H9 (cell line): ENCODE data around the gene ITGA1. TPM values are rescaled to one million over a fixed set of nuclear protein-coding genes. Genes with fewer than 3 reads are reported as not detected.

Experiments
- DNase-seq: peaks from one replicate; pipeline ENCODE4 v3.0.0-alpha.2; 2017
- H2AFZ ChIP-seq: one replicate; pipeline ENCODE4 v1.6.1; 2013; ENCODE audit warnings: mild to moderate bottlenecking, low read length, control low read depth, moderate library complexity
- H2AK5ac ChIP-seq: 2 replicates; pipeline ENCODE4 v1.6.1; 2013; ENCODE audit warnings: low read length, control low read depth, mixed read lengths; ENCODE audit not compliant: insufficient read length
- H2BK120ac ChIP-seq: one replicate; pipeline ENCODE4 v1.6.1; 2013; ENCODE audit warnings: low read depth, mild to moderate bottlenecking, low read length, control low read depth, inconsistent platforms; ENCODE audit not compliant: poor library complexity, severe bottlenecking
- H2BK12ac ChIP-seq: 2 replicates; pipeline ENCODE4 v1.6.1; 2013; ENCODE audit warnings: low read length, control low read depth, mixed read lengths, low read depth; ENCODE audit not compliant: insufficient read length
- H2BK15ac ChIP-seq: 2 replicates; pipeline ENCODE4 v1.6.1; 2013; ENCODE audit warnings: low read depth, low read length, control low read depth
- H2BK20ac ChIP-seq: one replicate; pipeline ENCODE4 v1.6.1; 2013; ENCODE audit warnings: low read depth, mild to moderate bottlenecking, low read length, control low read depth, inconsistent platforms; ENCODE audit not compliant: poor library complexity, severe bottlenecking
- H2BK5ac ChIP-seq: 2 replicates; pipeline ENCODE4 v1.6.1; 2013; ENCODE audit warnings: low read length, control low read depth, mixed read lengths; ENCODE audit not compliant: insufficient read length
- H3K14ac ChIP-seq: 2 replicates; pipeline ENCODE4 v1.6.1; 2013; ENCODE audit warnings: low read length, control low read depth; ENCODE audit not compliant: insufficient read depth
- H3K18ac ChIP-seq: 2 replicates; pipeline ENCODE4 v1.6.1; 2013; ENCODE audit warnings: low read depth, mild to moderate bottlenecking, mixed read lengths, low read length, control low read depth; ENCODE audit not compliant: insufficient read length
- H3K23ac ChIP-seq: 2 replicates; pipeline ENCODE4 v1.6.1; 2013; ENCODE audit warnings: low read length, control low read depth, mixed read lengths, low read depth; ENCODE audit not compliant: insufficient read length
- H3K23me2 ChIP-seq: 2 replicates; pipeline ENCODE4 v1.6.1; 2013; ENCODE audit warnings: low read depth, mild to moderate bottlenecking, mixed read lengths, low read length, control low read depth; ENCODE audit not compliant: insufficient read length, poor library complexity, severe bottlenecking
- H3K27ac ChIP-seq: 2 replicates; pipeline ENCODE4 v1.5.1; 2013; ENCODE audit warnings: low read length, control low read depth, mixed read lengths, low read depth; ENCODE audit not compliant: insufficient read length
- H3K27me3 ChIP-seq: 2 replicates; pipeline ENCODE4 v1.6.1; 2013; ENCODE audit warnings: low read length, control low read depth, inconsistent platforms; ENCODE audit not compliant: insufficient read depth
- H3K4ac ChIP-seq: 2 replicates; pipeline ENCODE4 v1.6.1; 2013; ENCODE audit warnings: low read depth, mild to moderate bottlenecking, control low read depth, inconsistent platforms, low read length, moderate library complexity
- H3K4me1 ChIP-seq: 2 replicates; pipeline ENCODE4 v1.6.1; 2013; ENCODE audit warnings: low read length, control low read depth, inconsistent platforms; ENCODE audit not compliant: insufficient read depth
- H3K4me2 ChIP-seq: 2 replicates; pipeline ENCODE4 v1.6.1; 2013; ENCODE audit warnings: low read length, control low read depth, mixed read lengths; ENCODE audit not compliant: insufficient read length, insufficient read depth
- H3K56ac ChIP-seq: 2 replicates; pipeline ENCODE4 v1.6.1; 2013; ENCODE audit warnings: low read depth, mild to moderate bottlenecking, mixed read lengths, low read length, control low read depth; ENCODE audit not compliant: insufficient read length
- H3K79me1 ChIP-seq: 2 replicates; pipeline ENCODE4 v1.6.1; 2013; ENCODE audit warnings: low read depth, mild to moderate bottlenecking, moderate library complexity, low read length, control low read depth, inconsistent platforms; ENCODE audit not compliant: insufficient read depth, poor library complexity, severe bottlenecking
- H3K79me2 ChIP-seq: 2 replicates; pipeline ENCODE4 v1.6.1; 2013; ENCODE audit warnings: low read length, control low read depth, inconsistent platforms; ENCODE audit not compliant: insufficient read depth
- H3K9ac ChIP-seq: 2 replicates; pipeline ENCODE4 v1.6.1; 2013; ENCODE audit warnings: low read length, control low read depth, mixed read lengths; ENCODE audit not compliant: insufficient read length; ENCODE audit errors: extremely low read depth
- H3K9me3 ChIP-seq: one replicate; pipeline ENCODE4 v1.6.1; 2013; ENCODE audit warnings: low read depth, low read length, inconsistent platforms; ENCODE audit not compliant: control insufficient read depth
- H3T11ph ChIP-seq: one replicate; pipeline ENCODE4 v1.6.1; 2013; ENCODE audit warnings: mild to moderate bottlenecking, low read length, control low read depth, inconsistent platforms
- H4K20me1 ChIP-seq: one replicate; pipeline ENCODE4 v1.6.1; 2013; ENCODE audit not compliant: control insufficient read depth, insufficient read length, insufficient read depth
- H4K5ac ChIP-seq: 2 replicates; pipeline ENCODE4 v1.6.1; 2013; ENCODE audit warnings: low read depth, mild to moderate bottlenecking, mixed read lengths, low read length, control low read depth; ENCODE audit not compliant: insufficient read length
- H4K8ac ChIP-seq: replicated peaks from 2 replicates; pipeline ENCODE4 v1.6.1; 2013; ENCODE audit warnings: low read length, control low read depth, mixed read lengths, low read depth; ENCODE audit not compliant: insufficient read length
- H4K91ac ChIP-seq: 2 replicates; pipeline ENCODE4 v1.6.1; 2013; ENCODE audit warnings: low read depth, mild to moderate bottlenecking, moderate library complexity, mixed read lengths, low read length, control low read depth; ENCODE audit not compliant: insufficient read length
- H3K27ac Mint-ChIP-seq, 3 experiments: 2 replicates in 2 of 3; 3 replicates in 1 of 3; pipeline ENCODE4 v1.8.0; 2020 to 2021; ENCODE audit warnings: mixed read lengths in 3 of 3, mild to moderate bottlenecking in 1 of 3, moderate library complexity in 1 of 3
- H3K27me3 Mint-ChIP-seq: 2 replicates; pipeline ENCODE4 v1.8.0; 2021; ENCODE audit warnings: low read depth, mild to moderate bottlenecking, moderate library complexity, mixed read lengths
- H3K36me3 Mint-ChIP-seq, 3 experiments: 2 replicates in 2 of 3; 3 replicates in 1 of 3; pipeline ENCODE4 v1.8.0; 2020 to 2021; ENCODE audit warnings: low read depth in 3 of 3, mixed read lengths in 3 of 3; ENCODE audit not compliant: insufficient read depth in 1 of 3
- H3K4me1 Mint-ChIP-seq, 2 experiments: 2 replicates each; pipeline ENCODE4 v1.8.0; 2020; ENCODE audit warnings: mixed read lengths in 2 of 2
- H3K4me3 Mint-ChIP-seq, 2 experiments: 2 replicates in 1 of 2; 3 replicates in 1 of 2; pipeline ENCODE4 v1.8.0; 2020 to 2021; ENCODE audit warnings: mild to moderate bottlenecking in 2 of 2, mixed read lengths in 2 of 2, moderate library complexity in 1 of 2
- H3K9me3 Mint-ChIP-seq, 2 experiments: 2 replicates in 1 of 2; 3 replicates in 1 of 2; pipeline ENCODE4 v1.8.0; 2020; ENCODE audit warnings: mild to moderate bottlenecking in 2 of 2, mixed read lengths in 2 of 2, moderate library complexity in 1 of 2
- WGBS: extraction: QIAGEN DNeasy Blood & Tissue Kit; methylation state at CpG from one replicate; pipeline ENCODE4 v1.1.7; 2013; ENCODE audit warnings: missing lambda C conversion rate, low lambda C conversion rate, mixed read lengths; ENCODE audit not compliant: insufficient read length; ENCODE audit errors: extremely low coverage; 5-methylcytosine and 5-hydroxymethylcytosine counted together
- total RNA-seq: library from RNA; stranded (reverse); gene quantifications from 2 replicates; pipeline ENCODE4 v1.2.1, GENCODE V29; 2021
- TF ChIP-seq, protein P1 (sequence below): fragments of 200-600 bp; sonication (generic); conservative IDR thresholded peaks from 3 replicates; pipeline ENCODE4 v1.8.0; 2021; ENCODE audit warnings: antibody characterized with exemption, mild to moderate bottlenecking

The ITGA1 gene
- total RNA-seq, 1 experiment from 2014 or later = 3.9 TPM

DNA sequence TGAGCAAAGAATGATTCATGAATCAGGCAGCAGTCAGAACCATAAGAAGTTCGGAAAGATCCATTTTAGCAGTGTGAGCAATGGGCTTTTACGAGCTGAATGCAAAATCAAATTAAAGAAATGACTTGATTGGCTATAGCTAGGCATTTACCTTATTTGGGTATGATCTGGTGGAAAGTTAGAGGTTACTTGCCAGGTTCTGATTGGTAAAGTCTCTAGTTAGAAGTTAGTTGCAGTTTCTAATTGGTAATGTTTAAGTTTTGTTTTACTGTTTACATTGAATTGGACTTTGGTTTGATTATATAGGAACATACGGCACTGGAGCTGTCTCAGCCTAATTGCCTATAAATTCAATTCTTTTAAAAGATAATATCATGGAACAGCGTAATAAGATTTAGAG, 97.9 kb downstream of the ITGA1 start:
- Histone ChIP-seq H2BK120ac (no peak overlapping the region), H3K23ac (no peak overlapping the region), H3K18ac (no peak overlapping the region), H3K4ac (no peak overlapping the region), H4K20me1 (no peaks in the 10 kb centered on the region), H2BK12ac (no peak overlapping the region), H2BK20ac (no peak overlapping the region), H3K9me3 (no peaks in the 10 kb centered on the region), H3K4me1 (no peaks in the 10 kb centered on the region), H3K4me2 (no peak overlapping the region), H3K79me2 (no peaks in the 10 kb centered on the region), H3K79me1 (no peaks in the 10 kb centered on the region), H3K27me3 (no peaks in the 10 kb centered on the region), H4K8ac (no peak overlapping the region), H2BK15ac (no peak overlapping the region), H2BK5ac (no peak overlapping the region), H4K5ac (no peak overlapping the region), H2AK5ac (no peak overlapping the region), H3K14ac (no peak overlapping the region), H3K27ac (no peak overlapping the region), H4K91ac (no peak overlapping the region), H3K56ac (no peak overlapping the region), H3K23me2 (no peaks in the 10 kb centered on the region), H3T11ph (no peak overlapping the region), H3K9ac (no peak overlapping the region), H2AFZ (no peak overlapping the region)
- Mint-ChIP-seq H3K27me3 (no peaks in the 10 kb centered on the region), H3K9me3 (no peaks in the 10 kb centered on the region), H3K36me3 (no peaks in the 10 kb centered on the region; a peak in 1 of 7 replicates), H3K4me1 (no peaks in the 10 kb centered on the region), H3K27ac (no peak overlapping the region), H3K4me3 (no peak overlapping the region)
- no peak for DNase-seq
- TF ChIP-seq, protein P1, sequence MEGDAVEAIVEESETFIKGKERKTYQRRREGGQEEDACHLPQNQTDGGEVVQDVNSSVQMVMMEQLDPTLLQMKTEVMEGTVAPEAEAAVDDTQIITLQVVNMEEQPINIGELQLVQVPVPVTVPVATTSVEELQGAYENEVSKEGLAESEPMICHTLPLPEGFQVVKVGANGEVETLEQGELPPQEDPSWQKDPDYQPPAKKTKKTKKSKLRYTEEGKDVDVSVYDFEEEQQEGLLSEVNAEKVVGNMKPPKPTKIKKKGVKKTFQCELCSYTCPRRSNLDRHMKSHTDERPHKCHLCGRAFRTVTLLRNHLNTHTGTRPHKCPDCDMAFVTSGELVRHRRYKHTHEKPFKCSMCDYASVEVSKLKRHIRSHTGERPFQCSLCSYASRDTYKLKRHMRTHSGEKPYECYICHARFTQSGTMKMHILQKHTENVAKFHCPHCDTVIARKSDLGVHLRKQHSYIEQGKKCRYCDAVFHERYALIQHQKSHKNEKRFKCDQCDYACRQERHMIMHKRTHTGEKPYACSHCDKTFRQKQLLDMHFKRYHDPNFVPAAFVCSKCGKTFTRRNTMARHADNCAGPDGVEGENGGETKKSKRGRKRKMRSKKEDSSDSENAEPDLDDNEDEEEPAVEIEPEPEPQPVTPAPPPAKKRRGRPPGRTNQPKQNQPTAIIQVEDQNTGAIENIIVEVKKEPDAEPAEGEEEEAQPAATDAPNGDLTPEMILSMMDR = no peak
- WGBS = no CpG with 5 or more reads among the region's 4 CpGs
